ENCODE results near the gene RASSF6. TPM values are rescaled to one million over a fixed set of nuclear protein-coding genes. Genes with fewer than 3 reads are reported as not detected.

Gene RASSF6
- total RNA-seq, 1 experiment from 2014 or later, result 2.4 TPM

DNA sequence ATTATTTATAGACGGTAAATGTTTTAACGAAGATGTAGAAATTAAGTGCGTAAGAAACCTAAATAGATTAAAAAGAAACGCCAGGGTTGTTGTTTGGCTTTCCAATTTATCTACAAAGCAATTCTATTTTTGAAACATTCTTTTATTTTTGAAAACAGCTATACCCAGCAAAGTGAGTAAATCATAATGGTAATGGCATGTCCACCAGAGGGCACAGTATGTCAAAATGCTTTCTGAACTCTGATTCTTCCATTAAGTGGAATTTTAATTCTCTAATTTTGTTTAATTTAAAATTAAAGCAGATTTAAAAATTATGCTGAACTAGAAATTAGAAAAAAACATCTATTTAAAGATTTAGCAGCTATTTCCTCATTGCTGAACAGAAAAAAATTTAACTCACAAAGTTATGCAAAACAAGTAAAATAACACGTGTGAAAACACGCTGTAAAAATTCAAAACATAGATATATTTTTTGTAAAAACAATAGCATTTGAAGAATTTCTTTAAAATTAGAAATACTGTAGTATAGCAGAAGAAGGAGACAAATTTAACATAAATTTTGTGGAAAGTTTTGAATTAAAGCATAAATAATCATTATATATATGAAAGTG lies 26.5 kb downstream of the RASSF6 start:
- no peaks in the 10 kb centered on the region for H3K9me3 ChIP-seq
- no TSS peak for BruUV-seq (replicated peaks)
- Mint-ChIP-seq H3K36me3 (ENCODE audit: insufficient read depth, unreplicated experiment) (no peaks in the 10 kb centered on the region), H3K27ac (ENCODE audit: unreplicated experiment) (no peak overlapping the region), H3K4me3 (ENCODE audit: unreplicated experiment) (no peak overlapping the region), H3K4me1 (ENCODE audit: low read depth, unreplicated experiment) (peaks cover 1% of the 10 kb centered on the region), H3K9me3 (ENCODE audit: unreplicated experiment) (no peaks in the 10 kb centered on the region), H3K27me3 (ENCODE audit: insufficient read depth, unreplicated experiment) (no peaks in the 10 kb centered on the region)
- CTCF ChIA-PET, result interaction anchor here (0.7 to 1.6 kb wide), 4 partner anchors 20 to 60 kb away, joined by 3 to 7 read pairs (median 5); partner anchors contain the start of gene RASSF6
- H3K4me3 ChIP-seq (ENCODE audit: low read depth, low read length), result no peak overlapping the region
- peak in 1 of 2 experiments; percentile 26 for DNase-seq
- POLR2A ChIA-PET, result no interaction called here
- no peaks in the 10 kb centered on the region for H3K27me3 ChIP-seq (replicated peaks; ENCODE audit: control insufficient read depth, insufficient read depth, low read length)
- H3K4me1 ChIP-seq, result peaks cover 7% of the 10 kb centered on the region
- intact Hi-C loops (cut with micrococcal nuclease; ENCODE audit: unreplicated experiment), result loop anchor here (1.0 to 5.0 kb wide), 2 partner anchors 60 to 251 kb away; no protein-coding TSS in a partner anchor
- no peaks in the 10 kb centered on the region; the same call in 1 of the 2 replicates for H3K36me3 ChIP-seq (ENCODE audit: control insufficient read depth, insufficient read depth, low read length)
- TF ChIP-seq CTCF (IDR thresholded peaks at IDR 0.05; ENCODE audit: insufficient read depth in 1 of 2, low read depth in 1 of 2, low read length in 1 of 2, severe bottlenecking in 1 of 2, unreplicated experiment in 1 of 2), result peak; percentile 58 to 69

- ChIA-PET POLR2A (no interaction called here), CTCF (no interaction called here)
- Mint-ChIP-seq H3K4me1 (ENCODE audit: low read depth, unreplicated experiment) (no peaks in the 10 kb centered on the region), H3K27me3 (ENCODE audit: insufficient read depth, unreplicated experiment) (no peaks in the 10 kb centered on the region), H3K36me3 (ENCODE audit: insufficient read depth, unreplicated experiment) (no peaks in the 10 kb centered on the region), H3K9me3 (ENCODE audit: unreplicated experiment) (no peaks in the 10 kb centered on the region), H3K27ac (ENCODE audit: unreplicated experiment) (no peak overlapping the region), H3K4me3 (ENCODE audit: unreplicated experiment) (no peak overlapping the region)
- TF ChIP-seq CTCF (IDR thresholded peaks at IDR 0.05; ENCODE audit: insufficient read depth in 1 of 2, low read depth in 1 of 2, low read length in 1 of 2, severe bottlenecking in 1 of 2, unreplicated experiment in 1 of 2), result no peak
- DNase-seq, result no peak
- H3K9me3 ChIP-seq, result no peaks in the 10 kb centered on the region
- intact Hi-C loops (cut with micrococcal nuclease; ENCODE audit: unreplicated experiment), result loop anchor here (5.0 kb wide), 1 partner anchor 248 kb away; no protein-coding TSS in a partner anchor
- H3K4me3 ChIP-seq (ENCODE audit: low read depth, low read length), result no peak overlapping the region
- H3K4me1 ChIP-seq, result no peaks in the 10 kb centered on the region
- BruUV-seq (replicated peaks), result no TSS peak
- no peaks in the 10 kb centered on the region for H3K27me3 ChIP-seq (replicated peaks; ENCODE audit: control insufficient read depth, insufficient read depth, low read length)
- no peaks in the 10 kb centered on the region for H3K36me3 ChIP-seq (ENCODE audit: control insufficient read depth, insufficient read depth, low read length)
Observed at GRCh38 chr4:73589887-73590801, 30.1 kb downstream of the RASSF6 start.

GRCh38 chr4:73589261-73589847 lies 30.9 kb downstream of the RASSF6 start:
- Mint-ChIP-seq H3K27ac (ENCODE audit: unreplicated experiment) (no peak overlapping the region), H3K4me3 (ENCODE audit: unreplicated experiment) (no peak overlapping the region), H3K36me3 (ENCODE audit: insufficient read depth, unreplicated experiment) (no peaks in the 10 kb centered on the region), H3K4me1 (ENCODE audit: low read depth, unreplicated experiment) (no peaks in the 10 kb centered on the region), H3K27me3 (ENCODE audit: insufficient read depth, unreplicated experiment) (no peaks in the 10 kb centered on the region), H3K9me3 (ENCODE audit: unreplicated experiment) (no peaks in the 10 kb centered on the region)
- no peak for TF ChIP-seq CTCF (IDR thresholded peaks at IDR 0.05; ENCODE audit: insufficient read depth in 1 of 2, low read depth in 1 of 2, low read length in 1 of 2, severe bottlenecking in 1 of 2, unreplicated experiment in 1 of 2)
- Histone ChIP-seq H3K36me3 (ENCODE audit: control insufficient read depth, insufficient read depth, low read length) (no peaks in the 10 kb centered on the region), H3K4me1 (no peaks in the 10 kb centered on the region), H3K27me3 (replicated peaks; ENCODE audit: control insufficient read depth, insufficient read depth, low read length) (no peaks in the 10 kb centered on the region), H3K9me3 (no peaks in the 10 kb centered on the region), H3K4me3 (ENCODE audit: low read depth, low read length) (no peak overlapping the region)
- CTCF ChIA-PET, result no interaction called here
- intact Hi-C loops (cut with micrococcal nuclease; ENCODE audit: unreplicated experiment), result no loop called here
- POLR2A ChIA-PET, result no interaction called here
- BruUV-seq (replicated peaks), result no TSS peak
- no peak for DNase-seq
